ENCODE measurements around the gene SDC1.
"Not testable (repeated sequence)": the region's sequence is repeated elsewhere in the genome, so short reads cannot be mapped to it uniquely, and the experiment has no call there.

Gene SDC1

GRCh38 chr2:20196657-20197161 lies 28.2 kb downstream of the SDC1 start:
- no peak for DNase-seq (ENCODE audit: low read depth)

- no peak for DNase-seq (ENCODE audit: low read depth)
These were observed 28.8 kb downstream of the SDC1 start for GRCh38 chr2:20196053-20196656.

- DNase-seq (ENCODE audit: low read depth), result no peak
These were observed 29.4 kb downstream of the SDC1 start for GRCh38 chr2:20195431-20196033.

- DNase-seq (ENCODE audit: low read depth), result not testable (repeated sequence)
These were observed 29.9 kb downstream of the SDC1 start for GRCh38 chr2:20195016-20195411.

- DNase-seq (ENCODE audit: low read depth), result no peak
These were observed 30.6 kb downstream of the SDC1 start for GRCh38 chr2:20194097-20195015.

GRCh38 chr2:20193185-20193584 lies 31.7 kb downstream of the SDC1 start:
- no peak for DNase-seq (ENCODE audit: low read depth)

- no peak for DNase-seq (ENCODE audit: low read depth)
These were observed 32.1 kb downstream of the SDC1 start for GRCh38 chr2:20192781-20193180.

GRCh38 chr2:20191714-20192569 lies 33.0 kb downstream of the SDC1 start:
- no peak for DNase-seq (ENCODE audit: low read depth)

GRCh38 chr2:20190876-20191713 lies 33.8 kb downstream of the SDC1 start:
- DNase-seq (ENCODE audit: low read depth), result no peak

GRCh38 chr2:20190170-20190569 lies 34.8 kb downstream of the SDC1 start:
- DNase-seq (ENCODE audit: low read depth), result no peak

GRCh38 chr2:20189299-20189931 lies 35.5 kb downstream of the SDC1 start:
- no peak for DNase-seq (ENCODE audit: low read depth)

GRCh38 chr2:20188851-20189250 lies 36.1 kb downstream of the SDC1 start:
- DNase-seq (ENCODE audit: low read depth), result no peak

GRCh38 chr2:20188201-20188600 lies 36.7 kb downstream of the SDC1 start:
- no peak for DNase-seq (ENCODE audit: low read depth)

- DNase-seq (ENCODE audit: low read depth), result no peak
These were observed 37.6 kb downstream of the SDC1 start for GRCh38 chr2:20187331-20187730.

GRCh38 chr2:20186855-20187187 lies 38.1 kb downstream of the SDC1 start:
- no peak for DNase-seq (ENCODE audit: low read depth)

- DNase-seq (ENCODE audit: low read depth), result no peak
These were observed 38.7 kb downstream of the SDC1 start for GRCh38 chr2:20186078-20186854.

GRCh38 chr2:20185176-20186022 lies 39.5 kb downstream of the SDC1 start:
- DNase-seq (ENCODE audit: low read depth), result no peak

GRCh38 chr2:20184067-20184938 lies 40.6 kb downstream of the SDC1 start:
- no peak for DNase-seq (ENCODE audit: low read depth)

All from activated T-cell treated with anti-CD3 and anti-CD28 coated beads for 1 hour (primary cell).